Measurements from ENCODE around the gene SETD5.

The SETD5 gene

GRCh38 chr3:9514306-9514705, 116.9 kb downstream of the SETD5 start:
- DNase-seq (ENCODE audit: low read depth in 3 of 3) = no peak

GRCh38 chr3:9514956-9515355, 117.5 kb downstream of the SETD5 start:
- no peak for DNase-seq (ENCODE audit: low read depth in 3 of 3)

- no peak for DNase-seq (ENCODE audit: low read depth in 3 of 3)
Observed at GRCh38 chr3:9525078-9525477, 127.7 kb downstream of the SETD5 start.
